Measurements from ENCODE around the gene COX6A2. TPM values are rescaled to one million over a fixed set of nuclear protein-coding genes. Genes with fewer than 3 reads are reported as not detected.

COX6A2 gene
- polyA plus RNA-seq, 2 of the 4 experiments (the other 2 are of a cell fraction), result not detected

DNA sequence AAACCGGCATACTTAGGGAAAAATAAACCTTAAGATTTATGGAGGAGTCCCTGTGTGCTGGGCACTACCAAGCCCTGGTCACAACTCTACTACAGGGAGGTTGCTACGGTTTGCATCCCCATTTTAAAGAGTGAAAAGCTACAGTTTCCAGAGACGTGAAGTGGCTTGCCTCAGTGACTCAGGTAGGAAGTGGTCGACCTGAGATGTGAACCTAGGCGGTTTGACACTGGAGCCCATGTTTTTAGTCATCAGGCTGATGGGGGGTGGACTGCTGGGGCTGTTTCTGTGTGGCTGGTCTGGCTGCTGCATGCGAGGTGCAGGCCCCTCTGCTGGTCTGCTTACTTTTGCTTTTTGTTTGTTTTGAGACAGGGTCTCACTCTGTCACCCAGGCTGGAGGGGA, 6.6 kb downstream of the COX6A2 start:
- no peak overlapping the region for H3K4me3 ChIP-seq
- no peak overlapping the region for H3K27ac ChIP-seq
- no peak for ATAC-seq
- H3K9me3 ChIP-seq, result peaks cover 11% of the 10 kb centered on the region; the same call in 2 of the 3 replicates
- POLR2A ChIA-PET, result interaction anchor here (0.7 kb wide), 1 partner anchor 63 kb away, joined by 3 read pairs; no protein-coding TSS in a partner anchor
- 13% methylated on average over 6 of the region's 6 CpGs for WGBS (ENCODE audit: missing lambda C conversion rate)
- no peak for DNase-seq (ENCODE audit: low read depth in 1 of 2, low spot score in 1 of 2)
- no peak overlapping the region for H3K4me2 ChIP-seq
- FAIRE-seq, result no peak
- H3K4me1 ChIP-seq, result no peaks in the 10 kb centered on the region
- CTCF ChIA-PET, result interaction anchor here (0.6 to 1.7 kb wide), 3 partner anchors 10 to 206 kb away, joined by 3 to 6 read pairs (median 4); partner anchors contain the start of gene ZNF843
- TF ChIP-seq BHLHE40 (IDR thresholded peaks at IDR 0.05; ENCODE audit: low read depth, low read length), result no peak
- no peak for TF ChIP-seq ZNF302 (CRISPR knock-in tag; IDR thresholded peaks at IDR 0.05)
- no peak for TF ChIP-seq RFX5 (IDR thresholded peaks at IDR 0.05)
- TF ChIP-seq CHD2 (IDR thresholded peaks at IDR 0.05; ENCODE audit: low read length, partially characterized antibody), result no peak
- TF ChIP-seq CTCF (IDR thresholded peaks at IDR 0.05), result no peak
- no peak for TF ChIP-seq FOXS1 (CRISPR knock-in tag; IDR thresholded peaks at IDR 0.05)
- no peak for TF ChIP-seq FOSL2 (IDR thresholded peaks at IDR 0.05)
- TF ChIP-seq FOSL2 (CRISPR knock-in tag; IDR thresholded peaks at IDR 0.05), result no peak
- no peak for TF ChIP-seq ZFP36 (IDR thresholded peaks at IDR 0.05; ENCODE audit: borderline replicate concordance, partially characterized antibody)
- TF ChIP-seq ELK1 (IDR thresholded peaks at IDR 0.05; ENCODE audit: low read depth, low read length), result no peak
- TF ChIP-seq RNF2 (IDR thresholded peaks at IDR 0.05; ENCODE audit: borderline replicate concordance, low read depth), result no peak
- no peak for TF ChIP-seq NPAS2 (CRISPR knock-in tag; IDR thresholded peaks at IDR 0.05; ENCODE audit: borderline replicate concordance)
- TF ChIP-seq HOXA7 (CRISPR knock-in tag; IDR thresholded peaks at IDR 0.05), result no peak
- TF ChIP-seq CHD4 (IDR thresholded peaks at IDR 0.05; ENCODE audit: borderline replicate concordance), result no peak
- no peak for TF ChIP-seq SREBF2 (IDR thresholded peaks at IDR 0.05)
- TF ChIP-seq TP53 (CRISPR knock-in tag; IDR thresholded peaks at IDR 0.05), result no peak

DNA sequence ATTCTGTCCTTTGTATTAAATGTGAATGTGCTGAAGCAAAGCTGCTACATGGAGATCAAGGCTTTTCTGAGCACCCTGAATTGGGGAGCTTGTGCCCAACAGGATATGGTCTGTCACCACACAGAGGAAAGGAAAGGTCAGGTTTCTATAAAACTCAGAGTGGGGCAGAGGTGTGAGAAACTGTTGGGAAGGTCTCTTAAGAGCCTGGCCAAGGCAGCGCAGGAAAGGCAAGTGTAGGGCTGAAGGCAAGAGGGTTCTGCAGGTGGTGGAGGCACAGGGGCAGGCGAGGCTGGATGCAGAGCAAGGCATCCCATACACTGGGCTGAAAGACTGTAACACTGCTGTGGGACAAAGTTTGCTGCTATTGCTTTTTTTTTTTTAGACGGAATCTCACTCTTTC, 8.1 kb downstream of the COX6A2 start:
- DNase-seq (ENCODE audit: low read depth in 1 of 2, low spot score in 1 of 2) (no peak), ATAC-seq (no peak), FAIRE-seq (no peak)
- H3K4me1 ChIP-seq, result no peaks in the 10 kb centered on the region
- no peak overlapping the region for H3K4me3 ChIP-seq
- H3K27ac ChIP-seq, result no peak overlapping the region
- H3K4me2 ChIP-seq, result no peak overlapping the region
- ChIA-PET POLR2A (no interaction called here), CTCF (interaction anchor here (0.6 to 1.3 kb wide), 3 partner anchors 23 to 331 kb away, joined by 3 to 8 read pairs (median 3); partner anchors contain the start of genes PRSS53 and ZNF843)
- TF ChIP-seq KDM1A (IDR thresholded peaks at IDR 0.05; ENCODE audit: low read depth) (no peak), POLR2AphosphoS2 (conservative IDR thresholded peaks at IDR 0.05; ENCODE audit: low read length) (no peak), CBX2 (IDR thresholded peaks at IDR 0.05; ENCODE audit: borderline replicate concordance, low read depth) (no peak), KDM5A (IDR thresholded peaks at IDR 0.05) (no peak), FOSL2 (IDR thresholded peaks at IDR 0.05) (no peak), FOSL2 (CRISPR knock-in tag; IDR thresholded peaks at IDR 0.05) (no peak), ZC3H11A (IDR thresholded peaks at IDR 0.05) (no peak), PHF8 (IDR thresholded peaks at IDR 0.05; ENCODE audit: borderline replicate concordance, low read depth) (no peak), HOXB13 (CRISPR knock-in tag; IDR thresholded peaks at IDR 0.05; ENCODE audit: low read depth) (no peak), ESRRA (IDR thresholded peaks at IDR 0.05; ENCODE audit: borderline replicate concordance, low read length) (no peak), RFX5 (IDR thresholded peaks at IDR 0.05) (no peak)
- WGBS (ENCODE audit: missing lambda C conversion rate), result 38% methylated on average over 3 of the region's 3 CpGs
- peaks cover 11% of the 10 kb centered on the region; the same call in 2 of the 3 replicates for H3K9me3 ChIP-seq
